ENCODE data around the gene PIP5KL1.

Gene PIP5KL1

GRCh38 chr9:127949827-127950512, 19.4 kb upstream of the PIP5KL1 start:
- DNase-seq (ENCODE audit: low read depth), result no peak

DNA sequence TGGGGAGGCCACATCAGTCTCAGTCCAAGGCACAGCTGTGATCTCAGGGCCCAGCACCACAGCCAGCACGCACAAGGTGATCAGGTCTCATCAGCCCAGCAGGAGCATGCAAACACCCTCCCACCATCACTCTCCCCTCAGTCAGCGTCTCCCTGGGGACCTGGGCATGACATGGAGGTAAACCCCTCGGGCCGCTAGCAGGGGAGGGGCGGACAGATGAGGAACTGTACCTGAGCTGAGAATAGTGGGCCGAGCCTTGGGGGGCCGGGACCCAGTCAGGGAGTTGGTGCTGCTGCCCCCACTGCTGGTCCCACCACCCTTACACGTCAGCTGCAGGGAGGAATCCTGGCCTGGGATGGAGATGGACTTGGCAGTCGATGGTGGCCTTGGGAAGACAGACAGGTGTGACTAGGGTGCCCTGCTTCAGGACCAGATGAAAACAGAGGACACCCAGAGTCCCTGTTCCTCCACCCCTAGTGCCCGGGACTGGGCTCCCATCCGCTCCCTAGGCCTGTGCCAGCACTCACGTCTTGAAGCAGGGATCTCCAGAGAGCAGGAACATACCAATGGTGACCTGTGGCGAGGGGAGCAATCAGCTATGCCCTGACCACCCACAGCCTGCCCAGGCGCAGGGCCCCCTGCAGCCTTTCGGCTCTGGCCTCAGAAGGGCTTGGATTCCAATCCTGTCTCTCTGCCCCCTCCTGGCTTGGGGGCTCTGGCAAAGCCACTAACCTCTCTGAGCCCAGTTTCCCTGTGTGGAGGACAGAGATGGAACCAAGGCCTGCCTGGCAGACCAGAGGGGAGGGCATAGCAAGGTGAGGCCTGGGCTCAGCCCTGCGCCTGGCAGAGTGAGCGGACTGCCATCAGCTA, 17.5 kb upstream of the PIP5KL1 start:
- DNase-seq (ENCODE audit: low read depth), result no peak

DNA sequence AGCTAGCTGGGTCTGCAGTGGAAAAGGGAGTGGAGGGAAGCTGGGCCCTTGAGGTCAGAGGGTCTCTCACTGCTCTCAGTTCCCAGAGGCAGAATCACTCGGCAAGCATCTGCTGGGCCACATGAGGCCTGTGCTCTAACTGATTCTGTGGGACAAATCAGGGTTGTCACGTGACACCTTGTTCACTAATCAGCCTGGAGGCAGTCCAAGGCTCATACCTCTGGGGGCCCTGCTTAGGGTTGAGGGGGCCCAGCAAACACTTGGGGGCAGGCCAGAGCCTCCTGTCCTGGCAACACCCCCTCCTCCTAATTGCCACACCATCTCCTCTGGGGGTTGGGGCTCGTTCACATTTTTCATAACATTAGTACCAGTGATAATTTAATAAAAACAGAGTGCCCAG, 16.2 kb upstream of the PIP5KL1 start:
- no peak for DNase-seq (ENCODE audit: low read depth)

DNA sequence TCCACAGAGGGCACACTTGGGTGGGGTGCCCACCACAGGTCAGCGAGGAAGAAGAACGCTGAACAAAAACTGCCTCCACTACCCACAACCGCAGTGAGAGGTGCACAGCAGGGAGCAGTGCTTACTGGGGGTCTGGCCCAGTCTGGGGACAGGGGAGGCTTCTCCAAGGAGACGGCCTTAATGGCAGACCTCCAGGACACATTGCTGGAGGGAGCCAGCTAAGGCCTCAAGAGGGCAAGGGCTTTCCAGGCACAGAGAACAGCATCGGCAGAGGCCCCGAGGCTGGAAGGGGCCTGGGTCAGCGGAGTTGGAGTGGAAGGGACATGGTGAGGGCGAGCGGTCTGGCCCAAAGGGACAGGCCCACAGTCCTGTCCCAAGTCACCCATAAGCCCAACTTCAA, 15.4 kb upstream of the PIP5KL1 start:
- DNase-seq (ENCODE audit: low read depth), result no peak

GRCh38 chr9:127945338-127945737, 14.8 kb upstream of the PIP5KL1 start:
- no peak for DNase-seq (ENCODE audit: low read depth)

- no peak for DNase-seq (ENCODE audit: low read depth)
These were observed 14.1 kb upstream of the PIP5KL1 start for GRCh38 chr9:127944586-127945218.

DNA sequence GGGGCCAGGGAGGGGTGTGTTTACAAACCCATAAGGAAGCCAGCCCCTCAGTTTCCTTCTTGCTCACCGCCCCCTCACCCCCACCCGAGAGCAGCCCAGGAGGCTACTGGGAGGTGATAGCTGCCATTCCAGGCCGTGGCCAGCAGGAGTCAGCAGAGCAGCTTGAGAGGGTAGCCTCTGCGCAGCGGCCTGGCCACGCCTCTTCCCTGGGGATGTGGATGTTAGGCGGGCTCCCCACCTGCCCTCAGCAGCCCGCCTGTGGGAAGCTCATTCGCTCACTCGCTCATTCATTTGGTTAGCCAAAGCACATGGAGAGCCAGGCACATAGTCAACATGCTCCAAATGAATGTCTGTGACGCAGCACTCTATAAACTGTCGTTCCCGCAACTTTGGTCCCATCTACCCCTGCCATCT, 13.2 kb upstream of the PIP5KL1 start:
- no peak for DNase-seq (ENCODE audit: low read depth)

DNA sequence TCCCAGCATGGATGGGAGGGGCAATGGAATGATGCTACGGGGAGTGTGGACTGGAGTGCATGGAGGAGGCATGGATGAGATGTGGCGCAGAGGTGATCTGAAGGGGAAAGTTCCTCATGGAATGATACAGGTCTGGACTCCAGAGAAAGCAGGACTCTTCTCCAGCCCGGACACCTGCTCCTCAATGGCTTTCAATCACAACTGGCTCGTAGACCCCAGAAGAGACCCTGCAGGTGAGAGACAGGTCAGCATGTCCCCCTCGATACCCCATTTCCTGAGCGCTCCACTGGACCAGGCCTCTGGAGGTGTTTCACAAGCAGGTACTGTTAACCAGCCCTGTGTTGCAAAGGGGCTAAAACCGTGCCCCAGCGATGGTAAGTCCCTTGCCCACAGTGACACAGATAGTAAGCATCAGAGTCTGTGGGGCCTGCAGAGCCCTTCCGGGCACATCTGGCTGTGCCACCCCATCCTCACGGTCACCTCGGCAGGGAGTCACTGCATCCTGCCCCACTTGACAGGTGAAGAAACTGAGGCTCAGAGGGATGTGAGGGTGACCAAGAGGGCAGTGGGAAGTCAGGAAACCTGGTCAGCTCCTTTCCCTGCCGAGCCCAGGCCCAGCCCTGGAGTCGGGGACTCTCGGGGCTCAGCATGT, 12.6 kb upstream of the PIP5KL1 start:
- no peak for DNase-seq (ENCODE audit: low read depth)

- DNase-seq (ENCODE audit: low read depth), result no peak
These were observed 11.8 kb upstream of the PIP5KL1 start for GRCh38 chr9:127942216-127943010.

GRCh38 chr9:127941961-127942215, 11.3 kb upstream of the PIP5KL1 start:
- DNase-seq (ENCODE audit: low read depth), result no peak

DNA sequence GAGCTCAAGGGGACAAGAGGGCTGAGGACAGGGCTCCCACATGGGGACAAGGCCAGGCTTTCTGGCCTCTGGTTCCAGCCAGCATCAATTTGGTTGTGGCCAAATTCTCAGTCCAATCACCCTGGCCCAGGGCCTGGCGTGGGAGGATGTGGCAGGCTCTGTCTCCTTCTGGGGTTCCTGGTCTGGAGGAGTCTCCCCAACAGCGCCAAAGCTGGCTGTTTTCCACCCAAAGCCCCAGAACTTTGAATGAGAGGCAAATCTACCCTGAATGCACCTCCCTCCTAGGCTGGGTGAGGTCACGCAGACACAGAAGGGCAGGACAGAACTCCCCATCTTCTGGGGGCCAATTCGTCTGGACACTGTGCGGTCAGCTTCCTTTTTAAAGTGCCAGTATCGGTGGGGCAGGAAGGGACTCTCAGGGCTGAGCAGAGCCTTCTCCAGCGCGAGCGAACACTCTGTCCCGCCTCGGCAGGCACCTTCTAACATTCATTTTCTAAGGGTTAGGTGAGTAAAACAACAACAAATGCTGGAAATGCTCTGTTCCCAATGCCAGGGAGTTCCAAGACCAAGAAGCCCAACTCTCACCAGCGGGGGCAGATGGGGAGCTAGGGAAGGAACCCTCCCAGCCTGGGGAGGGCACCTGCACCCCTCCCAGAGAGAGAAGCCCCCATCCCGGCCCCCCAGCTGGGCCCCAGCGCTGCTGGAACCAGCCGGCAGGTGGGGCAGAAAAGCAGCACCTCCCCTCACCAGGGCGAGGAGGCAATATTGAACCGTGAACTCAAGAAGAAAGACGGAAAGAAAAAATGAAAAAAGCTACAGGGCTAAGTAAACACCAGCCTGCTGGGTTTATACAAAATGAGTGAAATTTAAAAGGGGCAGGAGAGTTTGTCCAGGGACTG, 10.7 kb upstream of the PIP5KL1 start:
- DNase-seq (ENCODE audit: low read depth), result no peak

GRCh38 chr9:127940593-127940992, 10.0 kb upstream of the PIP5KL1 start:
- no peak for DNase-seq (ENCODE audit: low read depth)

- no peak for DNase-seq (ENCODE audit: low read depth)
These were observed 7.7 kb upstream of the PIP5KL1 start for GRCh38 chr9:127938298-127938690.

- DNase-seq (ENCODE audit: low read depth), result peak; percentile 50
These were observed 7.1 kb upstream of the PIP5KL1 start, which contains the start of gene DPM2 for GRCh38 chr9:127937388-127938297. Gene DPM2 (minus strand): TSS chr9:127937854. CDS start chr9:127937820, 34 bp downstream.

DNA sequence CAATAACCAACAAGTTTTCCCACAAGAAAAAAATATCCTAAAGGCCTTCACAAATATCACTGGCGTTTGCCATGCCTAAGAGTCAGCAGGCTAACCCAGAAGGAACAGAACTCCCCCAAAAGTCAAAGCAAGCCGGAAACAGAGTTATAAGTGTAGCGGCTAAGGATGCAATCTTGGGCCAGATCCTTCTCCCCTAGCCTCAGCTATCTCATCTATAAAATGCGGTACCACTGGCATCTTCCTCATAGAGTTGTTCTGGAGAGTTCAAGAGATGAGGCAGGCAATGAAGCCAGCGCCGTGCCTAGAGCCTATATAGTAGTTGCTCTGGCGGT, 6.4 kb upstream of the PIP5KL1 start:
- no peak for DNase-seq (ENCODE audit: low read depth)

DNA sequence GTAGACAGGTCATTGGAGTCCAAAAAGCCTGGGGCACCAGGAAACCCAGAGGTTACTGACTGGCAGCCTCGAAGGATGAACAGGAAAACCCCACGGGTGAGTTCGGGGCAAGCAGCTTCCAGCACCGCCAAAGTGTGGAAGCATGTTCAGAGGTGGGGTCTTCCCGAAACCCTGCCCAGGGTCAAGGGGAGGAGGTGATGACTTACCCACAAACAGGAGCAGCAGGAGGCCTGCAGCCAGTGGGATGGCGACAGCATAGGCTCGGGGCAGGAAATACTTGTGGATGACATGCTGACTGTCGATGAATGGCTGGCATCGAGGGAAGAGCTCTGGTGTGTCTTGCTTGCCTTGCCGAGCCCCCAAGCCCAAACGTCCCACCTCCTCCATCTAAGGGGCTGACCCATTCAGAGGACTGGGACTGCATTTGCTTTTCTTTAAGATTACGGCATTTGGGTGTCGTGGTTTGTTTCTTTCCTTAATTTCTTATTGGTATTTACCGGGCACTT, 5.8 kb upstream of the PIP5KL1 start:
- DNase-seq (ENCODE audit: low read depth), result no peak

DNA sequence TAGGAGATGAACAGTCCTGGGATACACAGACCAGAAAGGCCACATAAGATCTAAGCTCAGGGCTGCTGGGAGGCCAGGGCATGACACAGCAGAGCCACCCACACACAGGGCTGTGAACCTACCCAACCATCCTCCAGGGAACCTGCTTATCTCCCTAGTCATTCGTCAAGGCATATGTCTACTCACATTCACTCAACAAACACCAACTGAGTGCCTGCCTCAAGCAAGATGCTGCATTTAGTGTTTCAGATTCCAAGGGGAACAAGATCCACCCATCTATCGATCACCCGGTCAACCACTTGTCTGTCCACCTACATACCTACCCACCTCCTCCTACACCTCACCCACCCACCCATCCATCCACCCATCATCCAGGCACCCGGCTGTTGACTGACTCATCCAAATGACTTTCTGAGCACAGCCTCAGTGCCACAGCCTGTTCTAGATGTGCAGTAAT, 5.2 kb upstream of the PIP5KL1 start:
- no peak for DNase-seq (ENCODE audit: low read depth)

- DNase-seq (ENCODE audit: low read depth), result no peak
These were observed 4.4 kb upstream of the PIP5KL1 start for GRCh38 chr9:127934986-127935385.

DNA sequence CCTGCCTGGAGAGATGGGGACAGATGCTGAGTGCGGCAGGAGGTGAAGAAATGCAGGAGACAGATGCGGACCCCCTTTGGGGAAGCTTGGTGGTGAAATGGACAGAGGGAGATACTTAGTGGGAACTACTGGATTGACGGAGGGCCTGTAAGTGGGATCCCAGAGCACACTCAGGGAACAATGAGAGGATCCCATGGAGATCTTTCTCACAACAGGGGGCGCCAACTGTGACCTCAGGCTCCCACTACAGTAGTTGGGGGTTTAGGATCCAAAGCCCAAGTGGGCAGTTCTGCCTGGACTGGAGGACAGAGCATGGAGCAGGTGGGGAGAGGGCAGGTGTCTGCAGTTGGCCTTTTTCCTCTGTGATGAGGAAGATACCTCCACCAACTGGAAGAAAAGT, 3.7 kb upstream of the PIP5KL1 start:
- no peak for DNase-seq (ENCODE audit: low read depth)
